UCSD-AML1 (cell line): ENCODE results near the gene UGCG.
A peak's percentile ranks its signal among the peaks of the same experiment; 100 is the strongest.
"Not testable (repeated sequence)": the region's sequence is repeated elsewhere in the genome, so short reads cannot be mapped to it uniquely, and the experiment has no call there.

ENCODE experiments used
- DNase-seq: peaks from one replicate; lab custom pipeline; 2025; ENCODE audit not compliant: unreplicated experiment; lab: John Stamatoyannopoulos, UW

UGCG gene

GRCh38 chr9:111917980-111918379, 21.4 kb downstream of the UGCG start:
- no peak for DNase-seq

GRCh38 chr9:111919875-111920274, 23.3 kb downstream of the UGCG start:
- DNase-seq, result no peak

GRCh38 chr9:111920531-111920930, 23.9 kb downstream of the UGCG start:
- no peak for DNase-seq

- no peak for DNase-seq
Observed at GRCh38 chr9:111922324-111923013, 25.9 kb downstream of the UGCG start.

GRCh38 chr9:111924281-111924680, 27.7 kb downstream of the UGCG start:
- no peak for DNase-seq

GRCh38 chr9:111925017-111925770, 28.6 kb downstream of the UGCG start:
- no peak for DNase-seq

- no peak for DNase-seq
Observed at GRCh38 chr9:111925784-111926183, 29.2 kb downstream of the UGCG start.

- peak; percentile 56 for DNase-seq
Observed at GRCh38 chr9:111926421-111926875, 29.8 kb downstream of the UGCG start.

- DNase-seq, result no peak
Observed at GRCh38 chr9:111928359-111928720, 31.7 kb downstream of the UGCG start.

- no peak for DNase-seq
Observed at GRCh38 chr9:111934747-111935146, 38.1 kb downstream of the UGCG start.

- DNase-seq, result no peak
Observed at GRCh38 chr9:111936391-111936790, 39.8 kb downstream of the UGCG start.

- no peak for DNase-seq
Observed at GRCh38 chr9:111937301-111937700, 40.7 kb downstream of the UGCG start.

- DNase-seq, result peak; percentile 68
Observed at GRCh38 chr9:111937781-111938426, 41.3 kb downstream of the UGCG start.

- no peak for DNase-seq
Observed at GRCh38 chr9:111938427-111938800, 41.8 kb downstream of the UGCG start.

- no peak for DNase-seq
Observed at GRCh38 chr9:111939322-111939721, 42.7 kb downstream of the UGCG start.

GRCh38 chr9:111940697-111941096, 44.1 kb downstream of the UGCG start:
- no peak for DNase-seq

GRCh38 chr9:111943200-111943599, 46.6 kb downstream of the UGCG start:
- no peak for DNase-seq

- DNase-seq, result no peak
Observed at GRCh38 chr9:111943746-111944145, 47.1 kb downstream of the UGCG start.

GRCh38 chr9:111944241-111944866, 47.7 kb downstream of the UGCG start:
- no peak for DNase-seq

- peak; percentile 22 for DNase-seq
Observed at GRCh38 chr9:111945216-111945615, 48.6 kb downstream of the UGCG start.

- DNase-seq, result not testable (repeated sequence)
Observed at GRCh38 chr9:111948109-111948508, 51.5 kb downstream of the UGCG start.

- DNase-seq, result no peak
Observed at GRCh38 chr9:111948951-111949350, 52.3 kb downstream of the UGCG start.
